B cell (primary cell): ENCODE data around the gene BRME1. TPM values are rescaled to one million over a fixed set of nuclear protein-coding genes. Genes with fewer than 3 reads are reported as not detected.

ENCODE experiments used
- ATAC-seq: fragments of 200-7000 bp; cut with Tn5 transposase; one replicate; pipeline ENCODE4 v1.10.0; 2021; ENCODE audit warnings: low read depth, mild to moderate bottlenecking, moderate number of reproducible peaks, moderate library complexity
- CTCF ChIA-PET: fragments of 350-600 bp; sonication (Branson Sonifier 250); formaldehyde crosslinking; loops from one replicate; lab custom pipeline; 2021; ENCODE audit warnings: antibody characterized with exemption, inconsistent platforms; lab: Charles Lee
- POLR2A ChIA-PET: fragments of 350-600 bp; sonication (Branson Sonifier 250); formaldehyde crosslinking; loops from one replicate; lab custom pipeline; 2021; ENCODE audit warnings: antibody characterized with exemption; lab: Charles Lee
- DNase-seq: peaks from one replicate; pipeline ENCODE4 v3.0.0; 2013
- H2AFZ ChIP-seq: 2 replicates; pipeline ENCODE4 v1.6.1; 2012; ENCODE audit warnings: mild to moderate bottlenecking, low read depth, low read length; ENCODE audit not compliant: insufficient read depth, poor library complexity, severe bottlenecking
- H3K27ac ChIP-seq, 2 donors: 1 replicate in 1 of 2; 2 replicates in 1 of 2; pipeline ENCODE4 v1.5.1; 2012 to 2013; ENCODE audit warnings: low read length in 2 of 2, mild to moderate bottlenecking in 2 of 2, moderate library complexity in 1 of 2
- H3K27me3 ChIP-seq, 4 experiments: fragments of 200-600 bp in 1 of 4; sonication (generic) in 1 of 4; replicated peaks in 1 of 4; 1 replicate in 2 of 4; 2 replicates in 2 of 4; pipeline versions ENCODE4 v1.6.1 to v1.7.0; 2013 to 2016; ENCODE audit warnings: low read length in 3 of 4, mild to moderate bottlenecking in 2 of 4, mixed read lengths in 1 of 4, moderate library complexity in 1 of 4; ENCODE audit not compliant: insufficient read depth in 4 of 4, control insufficient read depth in 3 of 4; ENCODE audit errors: control extremely low read depth in 1 of 4
- H3K36me3 ChIP-seq, 2 experiments: replicated peaks in 1 of 2; 1 replicate in 1 of 2; 2 replicates in 1 of 2; pipeline versions ENCODE4 v1.6.1 to v1.7.1; 2013; ENCODE audit warnings: low read length in 1 of 2; ENCODE audit not compliant: insufficient read depth in 2 of 2, control insufficient read depth in 1 of 2; ENCODE audit errors: control extremely low read depth in 1 of 2, extremely low read depth in 1 of 2
- H3K4me1 ChIP-seq, 2 donors: fragments of 200-600 bp in 1 of 2; sonication (generic) in 1 of 2; 1 replicate in 1 of 2; 2 replicates in 1 of 2; pipeline versions ENCODE4 v1.5.1 to v1.6.1; 2013 to 2017; ENCODE audit warnings: low read length in 2 of 2; ENCODE audit not compliant: control insufficient read depth in 2 of 2, insufficient read depth in 2 of 2
- H3K4me2 ChIP-seq: replicated peaks from 2 replicates; pipeline ENCODE3; 2012; ENCODE audit warnings: mild to moderate bottlenecking, low read depth, low read length; ENCODE audit not compliant: poor library complexity, severe bottlenecking
- H3K4me3 ChIP-seq, 5 experiments: fragments of 200-600 bp in 1 of 5; sonication (generic) in 1 of 5; 1 replicate in 3 of 5; 2 replicates in 2 of 5; pipeline versions ENCODE4 v1.5.1 to v1.7.0; 2011 to 2016; ENCODE audit warnings: low read length in 4 of 5, mild to moderate bottlenecking in 4 of 5, low read depth in 2 of 5, control low read depth in 1 of 5, moderate library complexity in 1 of 5; ENCODE audit not compliant: insufficient read depth in 1 of 5; ENCODE audit errors: control extremely low read depth in 1 of 5, extremely low read depth in 1 of 5
- H3K79me2 ChIP-seq: fragments of 200-600 bp; sonication (generic); one replicate; pipeline ENCODE4 v1.6.0; 2016; ENCODE audit warnings: low read length; ENCODE audit not compliant: control insufficient read depth, insufficient read depth
- H3K9ac ChIP-seq: fragments of 200-600 bp; sonication (generic); 2 replicates; pipeline ENCODE4 v1.6.1; 2017; ENCODE audit warnings: mild to moderate bottlenecking, low read length, moderate library complexity
- H3K9me3 ChIP-seq, 3 donors: one replicate each; pipeline versions ENCODE4 v1.6.1 to v1.7.1; 2013; ENCODE audit warnings: low read length in 2 of 3; ENCODE audit not compliant: control insufficient read depth in 2 of 3, insufficient read depth in 1 of 3; ENCODE audit errors: control extremely low read depth in 1 of 3
- H4K20me1 ChIP-seq: 2 replicates; pipeline ENCODE4 v1.6.0; 2012; ENCODE audit warnings: mild to moderate bottlenecking, low read length; ENCODE audit not compliant: insufficient read depth, control insufficient read depth, poor library complexity, severe bottlenecking
- H3K27ac Mint-ChIP-seq: one replicate; pipeline ENCODE4 v1.8.0; 2021; ENCODE audit warnings: mixed read lengths
- H3K27me3 Mint-ChIP-seq: one replicate; pipeline ENCODE4 v1.8.0; 2021; ENCODE audit warnings: mixed read lengths
- H3K4me1 Mint-ChIP-seq: one replicate; pipeline ENCODE4 v1.8.0; 2021; ENCODE audit warnings: mixed read lengths
- H3K4me3 Mint-ChIP-seq: one replicate; pipeline ENCODE4 v1.8.0; 2021; ENCODE audit warnings: mixed read lengths
- H3K9me3 Mint-ChIP-seq: one replicate; pipeline ENCODE4 v1.8.0; 2022; ENCODE audit warnings: mixed read lengths; ENCODE audit not compliant: insufficient read depth
- EZH2 ChIP-seq: IDR thresholded peaks from 2 replicates; pipeline ENCODE4 v1.6.1; 2012; ENCODE audit warnings: borderline replicate concordance, low read depth, mild to moderate bottlenecking, moderate library complexity, low read length; ENCODE audit not compliant: insufficient read depth, poor library complexity, severe bottlenecking
- WGBS: methylation state at CpG from one replicate; pipeline ENCODE4 v1.1.5; 2013; ENCODE audit warnings: missing lambda C conversion rate; ENCODE audit not compliant: insufficient coverage; 5-methylcytosine and 5-hydroxymethylcytosine counted together
- intact Hi-C: fragments of 100-400 bp; cut with micrococcal nuclease; formaldehyde crosslinking; loops from one replicate; pipeline ENCODE4 v1.10.0; 2022
- polyA plus RNA-seq: library from polyadenylated mRNA; depleted of rRNA; stranded (reverse); fragments of >200 nt; gene quantifications from 2 replicates; pipeline ENCODE4 v1.2.3, GENCODE V29; 2012
- total RNA-seq, 2 donors: library from RNA; stranded (reverse); fragments of 120-200 nt in 1 of 2; gene quantifications; 1 replicate in 1 of 2; 2 replicates in 1 of 2; pipeline versions ENCODE4 v1.2.3 to v1.2.4, GENCODE V29; 2013 to 2022
- TF ChIP-seq, protein P1 (sequence below): fragments of 200-600 bp; IDR thresholded peaks from one replicate; pipeline ENCODE4 v1.8.0; 2022; ENCODE audit warnings: antibody characterized with exemption, mild to moderate bottlenecking

BRME1 gene
- total and polyA plus RNA-seq, 2 donors (not counting 1 experiment from before 2014, with no cell fraction given), result 1.8 to 2.4 TPM

GRCh38 chr19:13929956-13930355 is 24.0 kb upstream of the BRME1 start:
- ChIA-PET POLR2A (no interaction called here), CTCF (no interaction called here)
- DNase-seq (no peak), ATAC-seq (no peak)
- H3K4me2 ChIP-seq, result no peak overlapping the region
- no peak overlapping the region for H3K4me3 ChIP-seq
- H3K27ac Mint-ChIP-seq, result no peak overlapping the region
- H3K9me3 ChIP-seq, result no peaks in the 10 kb centered on the region
- no peak overlapping the region for H3K27ac ChIP-seq
- H3K9me3 Mint-ChIP-seq, result no peaks in the 10 kb centered on the region
- peaks cover 7% of the 10 kb centered on the region for H3K27me3 Mint-ChIP-seq
- TF ChIP-seq, protein P1, sequence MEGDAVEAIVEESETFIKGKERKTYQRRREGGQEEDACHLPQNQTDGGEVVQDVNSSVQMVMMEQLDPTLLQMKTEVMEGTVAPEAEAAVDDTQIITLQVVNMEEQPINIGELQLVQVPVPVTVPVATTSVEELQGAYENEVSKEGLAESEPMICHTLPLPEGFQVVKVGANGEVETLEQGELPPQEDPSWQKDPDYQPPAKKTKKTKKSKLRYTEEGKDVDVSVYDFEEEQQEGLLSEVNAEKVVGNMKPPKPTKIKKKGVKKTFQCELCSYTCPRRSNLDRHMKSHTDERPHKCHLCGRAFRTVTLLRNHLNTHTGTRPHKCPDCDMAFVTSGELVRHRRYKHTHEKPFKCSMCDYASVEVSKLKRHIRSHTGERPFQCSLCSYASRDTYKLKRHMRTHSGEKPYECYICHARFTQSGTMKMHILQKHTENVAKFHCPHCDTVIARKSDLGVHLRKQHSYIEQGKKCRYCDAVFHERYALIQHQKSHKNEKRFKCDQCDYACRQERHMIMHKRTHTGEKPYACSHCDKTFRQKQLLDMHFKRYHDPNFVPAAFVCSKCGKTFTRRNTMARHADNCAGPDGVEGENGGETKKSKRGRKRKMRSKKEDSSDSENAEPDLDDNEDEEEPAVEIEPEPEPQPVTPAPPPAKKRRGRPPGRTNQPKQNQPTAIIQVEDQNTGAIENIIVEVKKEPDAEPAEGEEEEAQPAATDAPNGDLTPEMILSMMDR, result no peak
- no peak for TF ChIP-seq EZH2
- H2AFZ ChIP-seq, result no peak overlapping the region
- 93% methylated on average over 10 of the region's 17 CpGs for WGBS
- H4K20me1 ChIP-seq, result no peaks in the 10 kb centered on the region
- no peaks in the 10 kb centered on the region for H3K79me2 ChIP-seq
- no peak overlapping the region for H3K4me3 Mint-ChIP-seq
- intact Hi-C loops, result no loop called here
- no peaks in the 10 kb centered on the region for H3K4me1 ChIP-seq
- no peak overlapping the region for H3K9ac ChIP-seq
- no peaks in the 10 kb centered on the region for H3K27me3 ChIP-seq
- peaks cover 10% of the 10 kb centered on the region for H3K4me1 Mint-ChIP-seq
- peaks cover 2 to 7% of the 10 kb centered on the region in 2 experiments for H3K36me3 ChIP-seq

DNA sequence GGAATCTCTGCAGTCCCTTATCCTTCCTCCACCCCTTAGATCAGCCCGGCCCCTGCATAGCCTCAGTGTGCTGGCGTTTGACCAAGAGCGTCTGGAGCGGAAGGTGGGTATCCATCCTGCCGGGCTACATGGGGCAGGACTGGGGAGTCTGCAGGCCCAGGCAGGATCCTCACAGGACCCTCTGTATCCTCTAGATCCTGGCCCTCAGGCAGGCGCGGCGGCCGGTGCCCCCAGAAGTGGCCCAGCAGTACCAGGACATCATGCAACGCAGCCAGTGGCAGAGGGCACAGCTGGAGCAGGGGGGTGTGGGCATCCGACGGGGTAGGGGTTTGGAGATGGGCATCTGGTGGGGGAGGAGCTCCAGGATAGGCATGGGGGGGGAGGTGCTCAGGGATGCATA is 23.4 kb upstream of the BRME1 start:
- Histone ChIP-seq H2AFZ (no peak overlapping the region), H3K9ac (no peak overlapping the region), H3K27ac (no peak overlapping the region), H3K27me3 (no peaks in the 10 kb centered on the region), H3K4me3 (no peak overlapping the region), H3K79me2 (no peaks in the 10 kb centered on the region), H3K9me3 (no peaks in the 10 kb centered on the region), H3K36me3 (peaks cover 2 to 7% of the 10 kb centered on the region in 2 experiments), H3K4me1 (no peaks in the 10 kb centered on the region), H3K4me2 (no peak overlapping the region), H4K20me1 (no peaks in the 10 kb centered on the region)
- intact Hi-C loops, result no loop called here
- H3K27ac Mint-ChIP-seq, result no peak overlapping the region
- no peak for DNase-seq
- 98% methylated on average over 11 of the region's 12 CpGs for WGBS
- no peaks in the 10 kb centered on the region for H3K9me3 Mint-ChIP-seq
- CTCF ChIA-PET, result interaction anchor here (0.6 kb wide), 1 partner anchor 100 kb away, joined by 3 read pairs; no protein-coding TSS in a partner anchor
- peaks cover 4% of the 10 kb centered on the region for H3K4me1 Mint-ChIP-seq
- no peak overlapping the region for H3K4me3 Mint-ChIP-seq
- POLR2A ChIA-PET, result no interaction called here
- TF ChIP-seq EZH2, result no peak
- TF ChIP-seq, protein P1, result no peak
- ATAC-seq, result no peak
- peaks cover 1% of the 10 kb centered on the region for H3K27me3 Mint-ChIP-seq
